ENCODE results near the gene USP9Y.

DNA sequence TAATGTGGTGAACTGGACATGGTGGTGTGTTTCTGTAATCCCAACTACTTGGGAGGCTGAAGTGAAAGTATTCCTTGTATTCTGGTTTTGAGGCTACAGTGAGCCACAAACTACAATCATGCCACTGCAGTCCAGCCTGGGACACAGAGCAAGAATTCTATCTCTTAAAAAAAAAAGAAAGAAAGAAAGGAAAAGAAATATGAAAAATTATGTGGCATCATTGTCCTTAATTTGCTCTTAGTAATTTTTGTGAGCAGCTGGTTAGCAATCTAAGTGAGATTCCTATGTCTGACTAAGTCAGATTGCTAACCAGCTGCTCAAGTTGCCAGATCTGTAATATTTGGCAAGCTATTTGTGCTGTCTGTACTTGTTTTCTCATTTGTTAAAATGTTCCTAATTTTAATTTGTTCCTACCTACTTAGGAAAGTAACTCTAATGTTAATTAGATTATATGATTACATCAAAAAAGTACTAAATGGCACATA lies 154.8 kb downstream of the USP9Y start:
- no peak for TF ChIP-seq POLR2A (IDR thresholded peaks at IDR 0.05)
- TF ChIP-seq, protein P1, sequence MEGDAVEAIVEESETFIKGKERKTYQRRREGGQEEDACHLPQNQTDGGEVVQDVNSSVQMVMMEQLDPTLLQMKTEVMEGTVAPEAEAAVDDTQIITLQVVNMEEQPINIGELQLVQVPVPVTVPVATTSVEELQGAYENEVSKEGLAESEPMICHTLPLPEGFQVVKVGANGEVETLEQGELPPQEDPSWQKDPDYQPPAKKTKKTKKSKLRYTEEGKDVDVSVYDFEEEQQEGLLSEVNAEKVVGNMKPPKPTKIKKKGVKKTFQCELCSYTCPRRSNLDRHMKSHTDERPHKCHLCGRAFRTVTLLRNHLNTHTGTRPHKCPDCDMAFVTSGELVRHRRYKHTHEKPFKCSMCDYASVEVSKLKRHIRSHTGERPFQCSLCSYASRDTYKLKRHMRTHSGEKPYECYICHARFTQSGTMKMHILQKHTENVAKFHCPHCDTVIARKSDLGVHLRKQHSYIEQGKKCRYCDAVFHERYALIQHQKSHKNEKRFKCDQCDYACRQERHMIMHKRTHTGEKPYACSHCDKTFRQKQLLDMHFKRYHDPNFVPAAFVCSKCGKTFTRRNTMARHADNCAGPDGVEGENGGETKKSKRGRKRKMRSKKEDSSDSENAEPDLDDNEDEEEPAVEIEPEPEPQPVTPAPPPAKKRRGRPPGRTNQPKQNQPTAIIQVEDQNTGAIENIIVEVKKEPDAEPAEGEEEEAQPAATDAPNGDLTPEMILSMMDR (IDR thresholded peaks at IDR 0.05): no peak

Measured in right lobe of liver (tissue), 4 donors.